ENCODE measurements around the gene UBE2G2.

- no peak for TF ChIP-seq CTCF (IDR thresholded peaks at IDR 0.05)
- no peak for TF ChIP-seq MAX (CRISPR knock-in tag; IDR thresholded peaks at IDR 0.05)
- no peak for TF ChIP-seq NR3C1 (CRISPR knock-in tag; conservative IDR thresholded peaks at IDR 0.05; ENCODE audit: low read depth)
- no peak for TF ChIP-seq E2F1 (CRISPR knock-in tag; IDR thresholded peaks at IDR 0.05)
- no peak for TF ChIP-seq ZNF138 (CRISPR knock-in tag; conservative IDR thresholded peaks at IDR 0.05)
- TF ChIP-seq MYBL2 (CRISPR knock-in tag; IDR thresholded peaks at IDR 0.05) = no peak
- no peak for TF ChIP-seq NR1H2 (CRISPR knock-in tag; IDR thresholded peaks at IDR 0.05)
- no peak for TF ChIP-seq USF1 (CRISPR knock-in tag; IDR thresholded peaks at IDR 0.05)
These were observed 38.6 kb downstream of the UBE2G2 start for GRCh38 chr21:44763050-44763378.
